CD14-positive monocyte (primary cell): Measurements from ENCODE around the gene SMPD2. TPM values are rescaled to one million over a fixed set of nuclear protein-coding genes. Genes with fewer than 3 reads are reported as not detected.

Source experiments
- DNase-seq, 3 donors: peaks; one replicate each; pipeline ENCODE4 v3.0.0-alpha.2; 2011 to 2022
- H2AFZ ChIP-seq: 2 replicates; pipeline ENCODE4 v1.6.0; 2012; ENCODE audit warnings: mild to moderate bottlenecking, low read depth, low read length, inconsistent platforms; ENCODE audit not compliant: insufficient read depth, poor library complexity, severe bottlenecking
- H3K27ac ChIP-seq, 2 donors: 1 replicate in 1 of 2; 2 replicates in 1 of 2; pipeline ENCODE4 v1.5.1; 2012 to 2013; ENCODE audit warnings: low read length in 2 of 2, control low read depth in 1 of 2, inconsistent platforms in 1 of 2, low read depth in 1 of 2, mild to moderate bottlenecking in 1 of 2
- H3K27me3 ChIP-seq, 2 donors: one replicate each; pipeline versions ENCODE4 v1.6.0 to v1.6.1; 2011 to 2013; ENCODE audit warnings: low read length in 2 of 2; ENCODE audit not compliant: control insufficient read depth in 2 of 2, insufficient read depth in 2 of 2
- H3K36me3 ChIP-seq, 2 donors: replicated peaks in 1 of 2; 1 replicate in 1 of 2; 2 replicates in 1 of 2; pipeline versions ENCODE4 v1.5.1 to v1.6.1; 2012 to 2013; ENCODE audit warnings: low read length in 2 of 2, control low read depth in 1 of 2, inconsistent platforms in 1 of 2, mild to moderate bottlenecking in 1 of 2; ENCODE audit not compliant: insufficient read depth in 2 of 2, control insufficient read depth in 1 of 2
- H3K4me1 ChIP-seq, 2 donors: 1 replicate in 1 of 2; 2 replicates in 1 of 2; pipeline versions ENCODE4 v1.5.1 to v1.6.1; 2012 to 2013; ENCODE audit warnings: low read length in 2 of 2, control low read depth in 1 of 2, inconsistent platforms in 1 of 2, mild to moderate bottlenecking in 1 of 2, moderate library complexity in 1 of 2; ENCODE audit not compliant: insufficient read depth in 2 of 2, control insufficient read depth in 1 of 2
- H3K4me2 ChIP-seq: replicated peaks from 2 replicates; pipeline ENCODE3; 2012; ENCODE audit warnings: low read length, moderate library complexity, mild to moderate bottlenecking; ENCODE audit not compliant: poor library complexity, severe bottlenecking; ENCODE audit errors: extremely low read depth
- H3K4me3 ChIP-seq, 3 experiments: fragments of 200-600 bp in 1 of 3; sonication (generic) in 1 of 3; replicated peaks in 1 of 3; 1 replicate in 2 of 3; 2 replicates in 1 of 3; pipeline ENCODE4 v1.5.1; 2011 to 2013; ENCODE audit warnings: low read length in 3 of 3, mild to moderate bottlenecking in 3 of 3, control low read depth in 2 of 3, low read depth in 2 of 3, inconsistent platforms in 1 of 3, moderate library complexity in 1 of 3
- H3K79me2 ChIP-seq: 2 replicates; pipeline ENCODE4 v1.6.0; 2012; ENCODE audit warnings: mild to moderate bottlenecking, control low read depth, inconsistent platforms, low read length, moderate library complexity; ENCODE audit not compliant: insufficient read depth
- H3K9ac ChIP-seq: 2 replicates; pipeline ENCODE4 v1.6.0; 2017; ENCODE audit warnings: low read length, mild to moderate bottlenecking; ENCODE audit not compliant: insufficient read depth, poor library complexity, severe bottlenecking
- H3K9me3 ChIP-seq, 2 donors: replicated peaks in 1 of 2; 1 replicate in 1 of 2; 2 replicates in 1 of 2; pipeline versions ENCODE4 v1.5.1 to v1.6.1; 2012 to 2013; ENCODE audit warnings: low read length in 2 of 2, control low read depth in 1 of 2; ENCODE audit not compliant: control insufficient read depth in 1 of 2, insufficient read depth in 1 of 2
- H4K20me1 ChIP-seq: 2 replicates; pipeline ENCODE4 v1.6.0; 2012; ENCODE audit warnings: mild to moderate bottlenecking, low read length, control low read depth, moderate library complexity; ENCODE audit not compliant: insufficient read depth
- H3K27ac Mint-ChIP-seq, 7 donors: one replicate each; pipeline ENCODE4 v1.8.0; 2020; ENCODE audit warnings: mild to moderate bottlenecking in 7 of 7, mixed read lengths in 7 of 7, moderate library complexity in 6 of 7, inconsistent platforms in 2 of 7
- H3K27me3 Mint-ChIP-seq, 3 donors: one replicate each; pipeline ENCODE4 v1.8.0; 2021 to 2022; ENCODE audit warnings: low read depth in 3 of 3, mild to moderate bottlenecking in 3 of 3, mixed read lengths in 3 of 3, moderate library complexity in 3 of 3, inconsistent platforms in 1 of 3
- H3K36me3 Mint-ChIP-seq, 2 donors: one replicate each; pipeline ENCODE4 v1.8.0; 2020; ENCODE audit warnings: mixed read lengths in 2 of 2, inconsistent platforms in 1 of 2, mild to moderate bottlenecking in 1 of 2
- H3K4me1 Mint-ChIP-seq: one replicate; pipeline ENCODE4 v1.8.0; 2020; ENCODE audit warnings: mild to moderate bottlenecking, mixed read lengths
- H3K4me3 Mint-ChIP-seq, 2 donors: one replicate each; pipeline ENCODE4 v1.8.0; 2020; ENCODE audit warnings: mild to moderate bottlenecking in 2 of 2, mixed read lengths in 2 of 2, moderate library complexity in 1 of 2
- H3K9me3 Mint-ChIP-seq, 7 donors: one replicate each; pipeline ENCODE4 v1.8.0; 2020 to 2022; ENCODE audit warnings: mixed read lengths in 7 of 7, mild to moderate bottlenecking in 6 of 7, moderate library complexity in 6 of 7, inconsistent platforms in 2 of 7
- WGBS: methylation state at CpG from one replicate; pipeline ENCODE4 v1.1.5; 2013; ENCODE audit warnings: missing lambda C conversion rate; ENCODE audit not compliant: insufficient coverage; 5-methylcytosine and 5-hydroxymethylcytosine counted together
- intact Hi-C, 2 donors: fragments of 100-400 bp; cut with micrococcal nuclease; formaldehyde crosslinking; loops; one replicate each; pipeline versions ENCODE4 v1.15.0 to v1.15.1; 2023
- polyA plus RNA-seq, 3 donors: library from polyadenylated mRNA; depleted of rRNA in 1 of 3; unstranded in 2 of 3; stranded (reverse) in 1 of 3; fragments of 300-500 nt in 2 of 3; fragments of >200 nt in 1 of 3; fragmentation: Illumina TruSeq in 2 of 3; gene quantifications; 1 replicate in 2 of 3; 2 replicates in 1 of 3; pipeline ENCODE4 v1.2.3, GENCODE V29; 2012 to 2021
- TF ChIP-seq, protein P1 (sequence below): fragments of 200-600 bp; IDR thresholded peaks from one replicate; pipeline ENCODE4 v1.8.0; 2022; ENCODE audit warnings: antibody characterized with exemption, mild to moderate bottlenecking

Gene SMPD2
- polyA plus RNA-seq, 3 donors: 9.5 to 14.3 (median 12.3) TPM

DNA sequence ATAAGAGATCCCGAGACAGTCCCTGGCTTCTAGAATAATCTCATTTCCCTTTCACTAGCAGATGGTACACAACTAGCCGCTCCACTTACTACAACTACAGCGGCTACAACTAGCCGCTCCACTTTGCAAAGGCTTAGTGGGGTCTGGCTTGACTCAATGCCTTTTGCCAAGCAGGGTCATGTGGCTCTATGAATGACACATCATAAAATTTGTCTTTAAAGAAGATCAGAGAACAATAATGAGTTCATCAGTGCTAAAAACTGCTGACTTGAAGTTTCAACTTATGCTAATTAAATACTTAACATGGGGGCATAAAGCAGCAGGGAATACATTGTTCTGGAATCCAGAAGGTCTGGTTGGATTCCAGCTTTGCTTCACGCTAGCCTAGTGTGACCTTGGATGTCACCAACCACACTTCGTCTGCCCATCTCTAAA, 17.1 kb downstream of the SMPD2 start:
- TF ChIP-seq, protein P1, sequence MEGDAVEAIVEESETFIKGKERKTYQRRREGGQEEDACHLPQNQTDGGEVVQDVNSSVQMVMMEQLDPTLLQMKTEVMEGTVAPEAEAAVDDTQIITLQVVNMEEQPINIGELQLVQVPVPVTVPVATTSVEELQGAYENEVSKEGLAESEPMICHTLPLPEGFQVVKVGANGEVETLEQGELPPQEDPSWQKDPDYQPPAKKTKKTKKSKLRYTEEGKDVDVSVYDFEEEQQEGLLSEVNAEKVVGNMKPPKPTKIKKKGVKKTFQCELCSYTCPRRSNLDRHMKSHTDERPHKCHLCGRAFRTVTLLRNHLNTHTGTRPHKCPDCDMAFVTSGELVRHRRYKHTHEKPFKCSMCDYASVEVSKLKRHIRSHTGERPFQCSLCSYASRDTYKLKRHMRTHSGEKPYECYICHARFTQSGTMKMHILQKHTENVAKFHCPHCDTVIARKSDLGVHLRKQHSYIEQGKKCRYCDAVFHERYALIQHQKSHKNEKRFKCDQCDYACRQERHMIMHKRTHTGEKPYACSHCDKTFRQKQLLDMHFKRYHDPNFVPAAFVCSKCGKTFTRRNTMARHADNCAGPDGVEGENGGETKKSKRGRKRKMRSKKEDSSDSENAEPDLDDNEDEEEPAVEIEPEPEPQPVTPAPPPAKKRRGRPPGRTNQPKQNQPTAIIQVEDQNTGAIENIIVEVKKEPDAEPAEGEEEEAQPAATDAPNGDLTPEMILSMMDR: no peak
- Mint-ChIP-seq H3K4me1 (peaks cover 49% of the 10 kb centered on the region), H3K9me3 (peaks cover 0 to 5% (median 0%) of the 10 kb centered on the region in 7 donors), H3K36me3 (peaks cover 24 to 32% of the 10 kb centered on the region in 2 donors), H3K27ac (peak overlapping the region in 4 of 7 donors; percentile 16 to 70 (median 68)), H3K4me3 (no peak overlapping the region), H3K27me3 (no peaks in the 10 kb centered on the region)
- WGBS: 100% methylated on average over 3 of the region's 6 CpGs
- H3K4me3 ChIP-seq: no peak overlapping the region
- no peak for DNase-seq
- H3K4me1 ChIP-seq: peaks cover 49 to 57% of the 10 kb centered on the region in 2 donors
- no peak overlapping the region for H2AFZ ChIP-seq
- H4K20me1 ChIP-seq: peaks cover 17% of the 10 kb centered on the region
- intact Hi-C loops: loop anchor here in 1 of 2 donors (5.0 to 10.0 kb wide), 2 partner anchors 75 to 363 kb away; partner anchors contain the start of genes CD164, CEP57L1 and SESN1
- no peak overlapping the region for H3K4me2 ChIP-seq
- H3K27me3 ChIP-seq: no peaks in the 10 kb centered on the region
- peaks cover 12 to 26% of the 10 kb centered on the region in 2 donors for H3K36me3 ChIP-seq
- no peak overlapping the region for H3K27ac ChIP-seq
- no peak overlapping the region for H3K9ac ChIP-seq
- H3K79me2 ChIP-seq: peaks cover 33% of the 10 kb centered on the region
- H3K9me3 ChIP-seq: peaks cover 0 to 2% of the 10 kb centered on the region in 2 donors

DNA sequence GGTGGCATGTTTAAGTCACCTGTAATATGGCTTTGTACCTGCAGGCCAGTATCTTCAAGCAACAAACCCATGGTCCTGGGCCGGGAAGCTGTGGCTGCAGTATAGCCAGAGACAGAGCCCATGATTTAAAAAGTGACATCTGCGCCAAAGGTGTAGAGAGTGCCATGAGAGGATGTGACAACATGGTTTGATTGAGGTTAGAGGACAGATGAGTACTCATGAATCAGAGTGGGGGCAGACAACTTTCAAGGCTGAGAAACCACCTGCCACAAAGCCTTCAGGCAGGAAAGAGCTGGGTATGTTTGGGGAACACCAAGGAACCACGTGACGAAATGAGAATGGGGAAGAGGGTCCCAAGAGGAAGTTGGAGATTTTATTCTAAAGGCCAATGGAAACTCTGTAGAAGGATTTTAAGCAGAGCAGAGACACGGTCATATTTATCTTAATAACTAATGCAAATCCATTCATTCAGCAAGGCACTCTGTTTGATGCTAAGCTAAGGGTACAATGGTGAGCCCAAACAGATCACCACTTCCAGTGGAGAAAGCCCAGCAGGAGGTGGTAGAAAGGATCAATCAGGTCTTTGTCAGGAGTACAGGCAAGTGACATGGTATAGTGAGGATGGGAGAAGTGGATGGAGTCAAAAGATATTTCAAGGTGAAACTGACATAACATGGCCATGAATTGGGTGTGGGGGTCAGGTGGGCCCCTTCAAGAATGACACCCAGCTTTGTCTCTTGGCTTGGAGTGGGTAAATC, 18.4 kb downstream of the SMPD2 start:
- H3K4me3 Mint-ChIP-seq: peak overlapping the region in 1 of 2 donors; percentile 63
- Histone ChIP-seq H3K9ac (no peak overlapping the region), H3K4me3 (no peak overlapping the region), H3K36me3 (peaks cover 18 to 30% of the 10 kb centered on the region in 2 donors), H3K27ac (peak overlapping the region; percentile 46 to 52), H3K27me3 (no peaks in the 10 kb centered on the region), H3K4me1 (peaks cover 40 to 47% of the 10 kb centered on the region in 2 donors), H3K4me2 (peak overlapping the region; percentile 24), H3K79me2 (peaks cover 19% of the 10 kb centered on the region), H3K9me3 (peaks cover 0 to 2% of the 10 kb centered on the region in 2 donors), H2AFZ (no peak overlapping the region), H4K20me1 (peaks cover 7% of the 10 kb centered on the region)
- H3K27ac Mint-ChIP-seq: peak overlapping the region; percentile 14 to 86 (median 75)
- H3K27me3 Mint-ChIP-seq: no peaks in the 10 kb centered on the region
- H3K9me3 Mint-ChIP-seq: peaks cover 0 to 5% (median 0%) of the 10 kb centered on the region in 7 donors
- TF ChIP-seq, protein P1: no peak
- peak; percentile 66 to 95 (median 78) for DNase-seq
- WGBS: 14% methylated on average over 4 of the region's 5 CpGs
- peaks cover 41% of the 10 kb centered on the region for H3K4me1 Mint-ChIP-seq
- H3K36me3 Mint-ChIP-seq: peaks cover 22 to 25% of the 10 kb centered on the region in 2 donors
- intact Hi-C loops: loop anchor here in 1 of 2 donors (5.0 to 10.0 kb wide), 2 partner anchors 77 to 364 kb away; partner anchors contain the start of genes CD164, CEP57L1 and SESN1
